Thoracic aorta (tissue), 2 donors: Measurements from ENCODE around the gene ZBTB11. TPM values are rescaled to one million over a fixed set of nuclear protein-coding genes. Genes with fewer than 3 reads are reported as not detected.
"Not testable (repeated sequence)": the region's sequence is repeated elsewhere in the genome, so short reads cannot be mapped to it uniquely, and the experiment has no call there.

Experiments
- ATAC-seq: fragments of 150-250 bp; one replicate; pipeline ENCODE4 v1.8.0; 2017; ENCODE audit warnings: low read depth; ENCODE audit not compliant: insufficient number of reproducible peaks, low FRiP score
- DNase-seq: peaks from one replicate; pipeline ENCODE4 v3.0.0-alpha.2; 2020; ENCODE audit warnings: low spot score
- H3K27ac ChIP-seq, 2 donors: fragments of 200-600 bp; sonication (generic); 1 replicate in 1 of 2; 2 replicates in 1 of 2; pipeline ENCODE4 v1.5.1; 2016; ENCODE audit warnings: mild to moderate bottlenecking in 2 of 2, moderate library complexity in 2 of 2
- H3K27me3 ChIP-seq: fragments of 200-600 bp; sonication (generic); replicated peaks from 2 replicates; pipeline ENCODE4 v1.6.0; 2016; ENCODE audit warnings: mild to moderate bottlenecking; ENCODE audit not compliant: insufficient read depth
- H3K36me3 ChIP-seq: fragments of 200-600 bp; sonication (generic); one replicate; pipeline ENCODE4 v1.5.1; 2016
- H3K4me1 ChIP-seq, 2 donors: fragments of 200-600 bp; sonication (generic); 1 replicate in 1 of 2; 2 replicates in 1 of 2; pipeline versions ENCODE4 v1.5.1 to v1.6.0; 2016; ENCODE audit warnings: low read depth in 2 of 2, mild to moderate bottlenecking in 1 of 2; ENCODE audit not compliant: control insufficient read depth in 1 of 2
- H3K4me3 ChIP-seq: fragments of 200-600 bp; sonication (generic); 2 replicates; pipeline ENCODE4 v1.5.1; 2016; ENCODE audit warnings: mild to moderate bottlenecking
- H3K9me3 ChIP-seq: fragments of 200-600 bp; sonication (generic); 2 replicates; pipeline ENCODE4 v1.5.1; 2016
- total RNA-seq, 2 donors: library from RNA; depleted of rRNA; stranded (reverse); fragments of >200 nt; gene quantifications; one replicate each; pipeline versions ENCODE4 v1.1.0 to v1.2.3, GENCODE V29; 2016
- TF ChIP-seq, protein P1 (sequence below): fragments of 200-600 bp; sonication (generic); IDR thresholded peaks from one replicate; pipeline ENCODE4 v1.5.1; 2019; ENCODE audit warnings: antibody characterized with exemption

The ZBTB11 gene
- total RNA-seq, 2 donors from 2014 or later, result 17.7 to 26.6 TPM

DNA sequence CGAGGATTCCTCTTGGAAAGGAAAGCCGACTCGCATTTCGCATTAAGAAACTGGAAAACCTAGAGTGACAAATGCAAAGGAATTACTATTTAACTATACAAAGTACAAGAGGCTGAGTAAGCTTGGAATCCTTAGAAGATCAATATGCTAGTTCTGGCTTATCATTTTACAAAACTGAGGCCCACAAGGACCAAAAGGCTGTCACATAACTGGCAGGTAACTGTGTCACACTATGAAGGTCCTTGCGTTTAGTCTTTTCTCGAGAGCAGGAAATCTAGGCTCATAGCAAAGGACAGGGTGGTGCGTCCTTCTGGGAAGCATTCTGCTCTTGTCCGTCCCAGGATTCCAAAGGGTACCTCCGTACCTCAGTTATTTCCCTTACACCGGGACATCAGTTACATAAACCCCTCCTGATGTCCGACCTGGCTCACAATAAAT, 9.0 kb upstream of the ZBTB11 start:
- H3K9me3 ChIP-seq, result no peaks in the 10 kb centered on the region
- H3K4me3 ChIP-seq, result peak overlapping the region; percentile 87
- H3K4me1 ChIP-seq, result peaks cover 12 to 35% of the 10 kb centered on the region in 2 donors
- peak overlapping the region; percentile 88 to 91 for H3K27ac ChIP-seq
- no peaks in the 10 kb centered on the region for H3K27me3 ChIP-seq
- peaks cover 26% of the 10 kb centered on the region for H3K36me3 ChIP-seq
- ATAC-seq, result no peak
- TF ChIP-seq, protein P1, sequence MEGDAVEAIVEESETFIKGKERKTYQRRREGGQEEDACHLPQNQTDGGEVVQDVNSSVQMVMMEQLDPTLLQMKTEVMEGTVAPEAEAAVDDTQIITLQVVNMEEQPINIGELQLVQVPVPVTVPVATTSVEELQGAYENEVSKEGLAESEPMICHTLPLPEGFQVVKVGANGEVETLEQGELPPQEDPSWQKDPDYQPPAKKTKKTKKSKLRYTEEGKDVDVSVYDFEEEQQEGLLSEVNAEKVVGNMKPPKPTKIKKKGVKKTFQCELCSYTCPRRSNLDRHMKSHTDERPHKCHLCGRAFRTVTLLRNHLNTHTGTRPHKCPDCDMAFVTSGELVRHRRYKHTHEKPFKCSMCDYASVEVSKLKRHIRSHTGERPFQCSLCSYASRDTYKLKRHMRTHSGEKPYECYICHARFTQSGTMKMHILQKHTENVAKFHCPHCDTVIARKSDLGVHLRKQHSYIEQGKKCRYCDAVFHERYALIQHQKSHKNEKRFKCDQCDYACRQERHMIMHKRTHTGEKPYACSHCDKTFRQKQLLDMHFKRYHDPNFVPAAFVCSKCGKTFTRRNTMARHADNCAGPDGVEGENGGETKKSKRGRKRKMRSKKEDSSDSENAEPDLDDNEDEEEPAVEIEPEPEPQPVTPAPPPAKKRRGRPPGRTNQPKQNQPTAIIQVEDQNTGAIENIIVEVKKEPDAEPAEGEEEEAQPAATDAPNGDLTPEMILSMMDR, result no peak
- no peak for DNase-seq

DNA sequence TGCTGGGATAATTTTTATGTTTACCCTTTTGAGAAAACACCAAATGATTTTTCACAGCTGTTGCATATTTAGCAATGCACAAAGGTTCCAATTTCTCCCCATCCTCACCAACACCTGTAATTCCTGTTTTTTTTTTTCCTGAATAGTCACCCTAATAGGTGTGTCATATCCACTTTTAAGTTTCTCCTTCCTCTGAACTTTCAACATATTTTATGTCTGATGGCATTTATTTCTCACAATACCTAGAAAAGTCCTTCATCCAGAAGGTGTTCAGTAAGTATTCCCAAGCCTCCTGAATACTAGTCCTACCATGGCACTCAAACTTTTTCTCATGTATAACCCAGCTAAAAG, 8.1 kb upstream of the ZBTB11 start:
- H3K9me3 ChIP-seq, result no peaks in the 10 kb centered on the region
- peak overlapping the region; percentile 87 for H3K4me3 ChIP-seq
- TF ChIP-seq, protein P1, result no peak
- DNase-seq (no peak), ATAC-seq (no peak)
- peaks cover 34% of the 10 kb centered on the region for H3K36me3 ChIP-seq
- peak overlapping the region; percentile 88 to 91 for H3K27ac ChIP-seq
- no peaks in the 10 kb centered on the region for H3K27me3 ChIP-seq
- H3K4me1 ChIP-seq, result peaks cover 12 to 35% of the 10 kb centered on the region in 2 donors

DNA sequence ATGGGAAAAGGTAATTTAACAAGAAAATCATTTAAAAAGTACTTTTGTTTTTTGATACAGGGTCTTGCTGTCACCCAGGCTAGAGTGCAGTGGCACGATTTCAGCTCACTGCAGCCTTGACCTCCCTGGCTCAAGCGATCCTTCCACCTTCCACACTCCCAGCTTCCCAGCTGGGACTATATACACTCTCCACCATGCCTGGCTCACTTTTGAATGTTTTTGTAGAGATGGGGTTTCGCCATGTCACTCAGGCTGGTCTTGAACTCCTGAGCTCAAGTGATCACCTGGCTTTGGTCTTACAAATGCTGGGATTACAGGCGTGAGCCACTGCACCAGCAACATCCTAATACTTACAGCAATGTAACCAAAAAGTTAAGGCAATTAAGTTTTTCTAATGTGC, 3.5 kb upstream of the ZBTB11 start:
- Histone ChIP-seq H3K27me3 (no peaks in the 10 kb centered on the region), H3K36me3 (peaks cover 35% of the 10 kb centered on the region), H3K4me3 (no peak overlapping the region), H3K4me1 (peaks cover 25 to 42% of the 10 kb centered on the region in 2 donors), H3K27ac (no peak overlapping the region), H3K9me3 (no peaks in the 10 kb centered on the region)
- TF ChIP-seq, protein P1, result no peak
- DNase-seq, result no peak
- ATAC-seq, result no peak

DNA sequence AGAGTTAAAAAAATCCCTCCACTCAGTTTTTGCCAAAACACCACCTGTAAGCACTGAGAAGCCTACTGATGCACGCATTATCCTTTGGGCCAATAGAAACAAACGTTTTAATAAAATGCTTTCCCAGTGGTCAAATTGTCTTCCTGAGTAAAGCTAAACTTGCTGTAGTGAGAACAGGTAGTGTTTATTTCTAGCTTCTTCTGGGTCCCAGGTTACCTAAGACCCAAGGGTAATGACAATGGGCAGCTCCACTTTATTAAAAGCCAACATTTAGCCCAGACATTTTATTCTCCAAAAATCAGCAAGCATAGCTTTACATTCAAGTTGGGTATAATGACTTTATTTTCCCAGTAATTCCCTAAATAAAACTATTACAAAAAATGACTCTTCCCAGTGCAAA, 1.9 kb upstream of the ZBTB11 start:
- H3K27ac ChIP-seq, H3K27me3 ChIP-seq: not testable (repeated sequence)

DNA sequence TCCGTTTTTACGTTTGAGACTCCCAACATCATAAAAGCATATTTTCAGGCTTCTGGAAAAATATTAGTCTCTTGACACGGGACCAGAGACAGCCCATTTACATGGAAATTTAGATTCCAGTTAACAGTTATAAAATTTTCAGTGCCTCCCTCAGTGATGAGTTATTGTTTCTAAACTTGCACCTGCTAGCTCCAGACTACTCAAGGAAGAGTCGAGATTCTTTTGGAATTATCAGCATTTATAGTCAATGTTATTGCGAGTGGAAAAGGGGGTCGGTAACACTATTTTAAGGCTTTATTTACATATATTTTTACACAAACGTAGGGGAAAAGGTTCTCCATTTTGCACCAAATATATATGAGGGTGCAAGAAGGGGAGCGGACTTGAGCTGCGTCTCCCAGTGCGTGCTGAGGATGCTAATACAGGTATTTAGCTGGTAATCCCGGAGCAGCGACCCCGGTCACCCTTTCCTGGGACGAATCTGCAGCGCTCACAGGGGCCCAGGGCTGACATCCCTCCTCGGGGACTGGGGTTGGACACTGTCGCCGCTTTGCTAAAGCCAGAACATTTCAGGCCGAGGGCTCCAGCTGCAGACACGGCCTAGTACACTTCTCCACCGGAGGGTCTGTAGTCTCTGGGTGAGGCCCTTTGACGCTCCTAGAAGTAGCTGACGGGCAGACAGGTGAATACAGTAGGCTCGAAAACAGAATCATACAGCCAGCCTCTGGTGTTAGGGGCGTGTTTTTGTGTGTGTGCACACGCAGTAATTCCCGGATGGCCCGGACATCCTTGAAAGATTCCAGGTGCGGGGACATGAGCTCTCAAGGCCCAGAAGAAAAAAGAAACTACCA, 729 bp upstream of the ZBTB11 start:
- ATAC-seq, result no peak
- no peak for DNase-seq
- peak overlapping the region; percentile 94 for H3K4me3 ChIP-seq
- H3K9me3 ChIP-seq, result no peaks in the 10 kb centered on the region
- TF ChIP-seq, protein P1, result no peak
- H3K27me3 ChIP-seq, result no peaks in the 10 kb centered on the region
- H3K36me3 ChIP-seq, result peaks cover 27% of the 10 kb centered on the region
- H3K4me1 ChIP-seq, result peaks cover 20 to 30% of the 10 kb centered on the region in 2 donors
- H3K27ac ChIP-seq, result peak overlapping the region in 1 of 2 donors; percentile 44

More for the DNA sequence above, 1.9 kb upstream of the ZBTB11 start:
- not testable (repeated sequence) for H3K4me3 ChIP-seq, ATAC-seq, H3K9me3 ChIP-seq, DNase-seq
- peaks cover 30% of the 10 kb centered on the region for H3K36me3 ChIP-seq
- H3K4me1 ChIP-seq, result peaks cover 22 to 34% of the 10 kb centered on the region in 2 donors
